Liver (tissue), 3 donors: ENCODE results near the gene HAGH.

ENCODE experiments used
- FOXA2 ChIP-seq: IDR thresholded peaks from 2 replicates; pipeline ENCODE4 v1.6.1; 2016; ENCODE audit warnings: antibody characterized with exemption
- GABPA ChIP-seq, 2 donors: IDR thresholded peaks in 1 of 2; conservative IDR thresholded peaks in 1 of 2; 2 replicates each; pipeline ENCODE4 v1.6.1; 2016; ENCODE audit warnings: antibody characterized with exemption in 2 of 2, mild to moderate bottlenecking in 1 of 2, moderate library complexity in 1 of 2
- JUND ChIP-seq, 2 donors: IDR thresholded peaks; 2 replicates each; pipeline ENCODE4 v1.6.1; 2016; ENCODE audit warnings: antibody characterized with exemption in 2 of 2
- MAX ChIP-seq: IDR thresholded peaks from 2 replicates; pipeline ENCODE4 v1.6.1; 2016; ENCODE audit warnings: antibody characterized with exemption
- NR2F2 ChIP-seq: IDR thresholded peaks from 2 replicates; pipeline ENCODE4 v1.6.1; 2016; ENCODE audit warnings: antibody characterized with exemption
- RAD21 ChIP-seq, 2 donors: IDR thresholded peaks; 2 replicates each; pipeline ENCODE4 v1.6.1; 2016; ENCODE audit warnings: antibody characterized with exemption in 2 of 2, mild to moderate bottlenecking in 2 of 2
- SP1 ChIP-seq: IDR thresholded peaks from 2 replicates; pipeline ENCODE4 v1.6.1; 2018; ENCODE audit warnings: antibody characterized with exemption, mild to moderate bottlenecking
- TAF1 ChIP-seq: conservative IDR thresholded peaks from 2 replicates; pipeline ENCODE4 v1.6.1; 2016; ENCODE audit warnings: antibody characterized with exemption, mild to moderate bottlenecking
- TF ChIP-seq, protein P1 (sequence below): fragments of 150-350 bp; IDR thresholded peaks from 2 replicates; pipeline ENCODE4 v1.5.1; 2017; ENCODE audit warnings: improper control_type of control experiment, low read depth, low read length; ENCODE audit not compliant: missing input control
- TF ChIP-seq, protein P2 (sequence below): IDR thresholded peaks from 2 replicates; pipeline ENCODE4 v1.6.1; 2016; ENCODE audit warnings: antibody characterized with exemption
- donor health status: healthy.
- donor health status: healthy.

GRCh38 chr16:1820946-1821290 is 5.7 kb downstream of the HAGH start:
- TF ChIP-seq, protein P1, sequence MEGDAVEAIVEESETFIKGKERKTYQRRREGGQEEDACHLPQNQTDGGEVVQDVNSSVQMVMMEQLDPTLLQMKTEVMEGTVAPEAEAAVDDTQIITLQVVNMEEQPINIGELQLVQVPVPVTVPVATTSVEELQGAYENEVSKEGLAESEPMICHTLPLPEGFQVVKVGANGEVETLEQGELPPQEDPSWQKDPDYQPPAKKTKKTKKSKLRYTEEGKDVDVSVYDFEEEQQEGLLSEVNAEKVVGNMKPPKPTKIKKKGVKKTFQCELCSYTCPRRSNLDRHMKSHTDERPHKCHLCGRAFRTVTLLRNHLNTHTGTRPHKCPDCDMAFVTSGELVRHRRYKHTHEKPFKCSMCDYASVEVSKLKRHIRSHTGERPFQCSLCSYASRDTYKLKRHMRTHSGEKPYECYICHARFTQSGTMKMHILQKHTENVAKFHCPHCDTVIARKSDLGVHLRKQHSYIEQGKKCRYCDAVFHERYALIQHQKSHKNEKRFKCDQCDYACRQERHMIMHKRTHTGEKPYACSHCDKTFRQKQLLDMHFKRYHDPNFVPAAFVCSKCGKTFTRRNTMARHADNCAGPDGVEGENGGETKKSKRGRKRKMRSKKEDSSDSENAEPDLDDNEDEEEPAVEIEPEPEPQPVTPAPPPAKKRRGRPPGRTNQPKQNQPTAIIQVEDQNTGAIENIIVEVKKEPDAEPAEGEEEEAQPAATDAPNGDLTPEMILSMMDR: no peak
- no peak for TF ChIP-seq SP1
- no peak for TF ChIP-seq GABPA (IDR thresholded peaks at IDR 0.05 in 1 of 2, conservative IDR thresholded peaks at IDR 0.05 in 1 of 2)
- no peak for TF ChIP-seq TAF1
- TF ChIP-seq RAD21 (IDR thresholded peaks at IDR 0.05): no peak
- TF ChIP-seq MAX: no peak
- TF ChIP-seq, protein P2, sequence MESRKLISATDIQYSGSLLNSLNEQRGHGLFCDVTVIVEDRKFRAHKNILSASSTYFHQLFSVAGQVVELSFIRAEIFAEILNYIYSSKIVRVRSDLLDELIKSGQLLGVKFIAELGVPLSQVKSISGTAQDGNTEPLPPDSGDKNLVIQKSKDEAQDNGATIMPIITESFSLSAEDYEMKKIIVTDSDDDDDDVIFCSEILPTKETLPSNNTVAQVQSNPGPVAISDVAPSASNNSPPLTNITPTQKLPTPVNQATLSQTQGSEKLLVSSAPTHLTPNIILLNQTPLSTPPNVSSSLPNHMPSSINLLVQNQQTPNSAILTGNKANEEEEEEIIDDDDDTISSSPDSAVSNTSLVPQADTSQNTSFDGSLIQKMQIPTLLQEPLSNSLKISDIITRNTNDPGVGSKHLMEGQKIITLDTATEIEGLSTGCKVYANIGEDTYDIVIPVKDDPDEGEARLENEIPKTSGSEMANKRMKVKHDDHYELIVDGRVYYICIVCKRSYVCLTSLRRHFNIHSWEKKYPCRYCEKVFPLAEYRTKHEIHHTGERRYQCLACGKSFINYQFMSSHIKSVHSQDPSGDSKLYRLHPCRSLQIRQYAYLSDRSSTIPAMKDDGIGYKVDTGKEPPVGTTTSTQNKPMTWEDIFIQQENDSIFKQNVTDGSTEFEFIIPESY: no peak
- no peak for TF ChIP-seq JUND (IDR thresholded peaks at IDR 0.05)
- TF ChIP-seq NR2F2: no peak
- no peak for TF ChIP-seq FOXA2
